Fibroblast of villous mesenchyme (primary cell): ENCODE results near the gene TMEM184B. TPM values are rescaled to one million over a fixed set of nuclear protein-coding genes. Genes with fewer than 3 reads are reported as not detected.

Source experiments
- DNase-seq: peaks from one replicate; pipeline ENCODE4 v3.0.0-alpha.2; 2010; ENCODE audit warnings: low read depth
- H3K4me3 ChIP-seq: 2 replicates; pipeline ENCODE4 v1.5.1; 2011; ENCODE audit warnings: low read depth, mild to moderate bottlenecking, low read length
- CTCF ChIP-seq: IDR thresholded peaks from 2 replicates; pipeline ENCODE4 v1.5.1; 2012; ENCODE audit warnings: low read depth, mild to moderate bottlenecking, low read length; ENCODE audit not compliant: insufficient read depth
- total RNA-seq: library from RNA; depleted of rRNA; stranded (reverse); fragments of >200 nt; gene quantifications from 2 replicates; pipeline ENCODE4 v1.2.3, GENCODE V29; 2012

Gene TMEM184B
- total RNA-seq, 1 donor: 44.9 TPM

GRCh38 chr22:38257181-38257580, 15.6 kb downstream of the TMEM184B start:
- DNase-seq: peak; percentile 85
- H3K4me3 ChIP-seq: peak overlapping the region; percentile 26
- TF ChIP-seq CTCF: no peak

GRCh38 chr22:38255697-38256096, 17.1 kb downstream of the TMEM184B start:
- no peak for DNase-seq
- no peak for TF ChIP-seq CTCF

GRCh38 chr22:38251341-38251692, 21.5 kb downstream of the TMEM184B start:
- DNase-seq: no peak
- no peak overlapping the region for H3K4me3 ChIP-seq
- no peak for TF ChIP-seq CTCF

More at GRCh38 chr22:38255697-38256096, 17.1 kb downstream of the TMEM184B start:
- no peak overlapping the region for H3K4me3 ChIP-seq

- no peak for TF ChIP-seq CTCF
These were observed 22.0 kb downstream of the TMEM184B start for GRCh38 chr22:38250643-38251340.

DNA sequence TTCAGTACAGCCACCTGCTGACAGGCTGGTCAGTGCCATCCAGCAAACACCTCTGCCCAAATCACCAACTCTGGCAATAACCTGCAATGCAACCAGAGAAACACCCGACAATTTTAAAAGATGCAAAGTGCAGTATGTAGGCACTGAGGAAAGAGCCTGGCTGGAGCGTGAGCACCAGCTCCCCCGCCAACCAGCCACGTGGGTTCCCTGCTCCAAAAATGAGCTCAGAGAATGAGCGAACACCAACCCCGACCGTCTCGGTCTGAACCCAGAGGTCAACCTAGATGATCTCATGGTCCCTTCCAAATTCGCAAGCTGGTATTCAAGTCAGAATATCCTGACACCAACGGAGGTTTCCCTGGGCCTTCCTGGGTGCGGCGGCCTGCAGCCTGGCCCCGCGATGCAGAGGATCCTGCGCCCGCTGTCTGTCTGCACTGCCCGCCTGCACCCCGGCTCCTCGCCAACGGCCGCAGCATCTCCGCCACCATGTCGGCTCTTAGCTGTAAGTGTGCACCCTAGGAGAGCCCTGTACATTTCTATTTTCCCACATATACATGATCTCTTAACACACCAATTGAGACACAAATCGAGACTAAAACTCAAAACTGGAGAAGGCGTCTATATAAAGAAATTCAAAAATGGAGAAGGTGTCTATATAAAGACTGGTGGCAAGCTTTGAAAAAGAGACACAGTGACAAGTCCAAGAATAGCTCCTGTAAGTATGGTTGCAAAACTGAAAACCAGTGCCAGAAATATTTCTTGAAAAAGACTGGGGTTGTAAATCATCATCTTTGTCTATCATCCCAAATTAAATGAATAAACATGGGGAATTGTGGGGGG, 22.8 kb downstream of the TMEM184B start:
- TF ChIP-seq CTCF: no peak
- H3K4me3 ChIP-seq: no peak overlapping the region
- DNase-seq: no peak

More at GRCh38 chr22:38250643-38251340, 22.0 kb downstream of the TMEM184B start:
- H3K4me3 ChIP-seq: no peak overlapping the region
- DNase-seq: no peak

DNA sequence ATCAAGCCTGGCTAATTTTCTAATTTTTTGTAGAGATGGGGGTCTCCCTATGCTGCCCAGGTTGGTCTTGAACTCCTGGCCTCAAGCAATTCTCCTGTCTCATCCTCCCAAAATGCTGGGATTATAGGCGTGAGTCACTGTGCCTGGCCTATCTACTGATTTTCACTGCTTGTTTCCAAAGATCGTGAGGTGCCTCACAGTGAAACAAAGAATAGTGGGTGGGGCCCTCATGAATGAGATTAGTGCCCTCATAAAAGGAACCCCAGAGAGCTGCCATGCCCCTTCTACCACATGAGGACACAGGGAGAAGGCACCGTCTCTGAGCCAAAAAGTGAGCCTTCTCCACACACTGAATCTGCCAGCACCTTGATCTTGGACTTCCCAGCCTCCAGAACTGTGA, 23.5 kb downstream of the TMEM184B start:
- DNase-seq: no peak
- TF ChIP-seq CTCF: no peak
- H3K4me3 ChIP-seq: no peak overlapping the region

DNA sequence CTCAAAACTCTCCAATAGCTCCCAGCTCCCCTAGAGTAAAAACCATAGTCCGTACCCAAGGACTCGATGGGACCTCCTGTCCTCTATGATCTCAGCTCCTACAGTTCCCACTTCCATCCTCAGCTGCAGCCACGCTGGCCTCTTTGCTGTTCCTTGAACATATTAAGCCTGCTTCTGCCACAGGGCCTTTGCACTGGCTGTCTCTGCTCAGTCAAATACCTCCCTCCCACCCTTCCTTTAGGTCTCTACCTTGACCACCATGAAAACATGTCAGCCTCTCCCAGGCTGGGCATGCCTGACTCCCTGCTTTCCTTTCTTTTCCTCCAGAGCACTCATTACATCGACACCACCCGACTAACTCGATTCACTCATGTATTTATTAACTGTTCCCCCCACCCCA, 24.5 kb downstream of the TMEM184B start:
- H3K4me3 ChIP-seq: no peak overlapping the region
- DNase-seq: no peak

More for the DNA sequence above, 24.5 kb downstream of the TMEM184B start:
- TF ChIP-seq CTCF: no peak
